ENCODE results near the gene NAA15.

The NAA15 gene

GRCh38 chr4:139453041-139453370 is 151.7 kb downstream of the NAA15 start:
- no peak for DNase-seq (ENCODE audit: extremely low read depth, low read depth)
- peak; percentile 27 for TF ChIP-seq CTCF (IDR thresholded peaks at IDR 0.05; ENCODE audit: low read depth, low read length)

GRCh38 chr4:139453371-139454110 is 152.2 kb downstream of the NAA15 start:
- peak; percentile 93 for DNase-seq (ENCODE audit: extremely low read depth, low read depth)
- TF ChIP-seq CTCF (IDR thresholded peaks at IDR 0.05; ENCODE audit: low read depth, low read length), result no peak

- DNase-seq (ENCODE audit: extremely low read depth, low read depth), result peak; percentile 79
- no peak for TF ChIP-seq CTCF (IDR thresholded peaks at IDR 0.05; ENCODE audit: low read depth, low read length)
These were observed 153.1 kb downstream of the NAA15 start, which contains the start of gene RAB33B for GRCh38 chr4:139454111-139455045. TSS of gene RAB33B (plus strand) at chr4:139454121. CDS start at chr4:139454196, 75 bp downstream.

- no peak for DNase-seq (ENCODE audit: extremely low read depth, low read depth)
- no peak for TF ChIP-seq CTCF (IDR thresholded peaks at IDR 0.05; ENCODE audit: low read depth, low read length)
These were observed 153.8 kb downstream of the NAA15 start for GRCh38 chr4:139455126-139455538.

- DNase-seq (ENCODE audit: extremely low read depth, low read depth), result no peak
- TF ChIP-seq CTCF (IDR thresholded peaks at IDR 0.05; ENCODE audit: low read depth, low read length), result no peak
These were observed 156.0 kb downstream of the NAA15 start for GRCh38 chr4:139457318-139457717.

- DNase-seq (ENCODE audit: extremely low read depth, low read depth), result no peak
- no peak for TF ChIP-seq CTCF (IDR thresholded peaks at IDR 0.05; ENCODE audit: low read depth, low read length)
These were observed 157.2 kb downstream of the NAA15 start for GRCh38 chr4:139458543-139458942.

GRCh38 chr4:139458999-139459398 is 157.7 kb downstream of the NAA15 start:
- no peak for TF ChIP-seq CTCF (IDR thresholded peaks at IDR 0.05; ENCODE audit: low read depth, low read length)
- no peak for DNase-seq (ENCODE audit: extremely low read depth, low read depth)
